Activated naive CD4-positive, alpha-beta T cell (primary cell): ENCODE data around the gene AARS1.
"Not testable (repeated sequence)": the region's sequence is repeated elsewhere in the genome, so short reads cannot be mapped to it uniquely, and the experiment has no call there.

Experiments
- DNase-seq, 4 experiments: peaks; one replicate each; lab custom pipeline; 2025; lab: John Stamatoyannopoulos, UW

The AARS1 gene

GRCh38 chr16:70271696-70272095, 17.6 kb downstream of the AARS1 start:
- DNase-seq: no peak

DNA sequence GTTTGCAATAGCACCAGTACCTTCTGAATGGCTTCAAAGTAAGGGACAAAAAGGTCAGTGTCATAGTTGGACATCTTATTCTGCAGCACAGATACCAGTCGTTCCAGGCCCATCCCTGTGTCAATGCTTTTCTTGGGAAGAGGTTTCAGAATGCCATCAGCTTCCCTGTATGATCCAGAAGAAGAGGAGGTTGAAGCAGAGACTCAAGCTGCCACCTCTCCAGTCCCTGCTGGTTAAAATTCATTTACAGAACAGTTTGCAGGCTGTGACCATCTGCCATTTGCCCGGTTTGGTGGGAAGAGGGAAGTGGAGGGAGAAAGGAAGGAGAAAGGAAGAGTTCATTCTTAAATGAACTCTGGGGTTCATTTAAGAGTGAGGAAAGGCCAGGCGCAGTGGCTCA, 19.1 kb downstream of the AARS1 start:
- no peak for DNase-seq

- no peak for DNase-seq
Observed at GRCh38 chr16:70269471-70269870, 19.8 kb downstream of the AARS1 start.

GRCh38 chr16:70267922-70268321, 21.4 kb downstream of the AARS1 start:
- DNase-seq: not testable (repeated sequence)

- DNase-seq: no peak
Observed at GRCh38 chr16:70267516-70267915, 21.8 kb downstream of the AARS1 start.

GRCh38 chr16:70259903-70260302, 29.4 kb downstream of the AARS1 start:
- not testable (repeated sequence) for DNase-seq

GRCh38 chr16:70258946-70259345, 30.4 kb downstream of the AARS1 start:
- DNase-seq: no peak

GRCh38 chr16:70258065-70258464, 31.2 kb downstream of the AARS1 start:
- DNase-seq: no peak

GRCh38 chr16:70257391-70257790, 31.9 kb downstream of the AARS1 start:
- DNase-seq: no peak

GRCh38 chr16:70255574-70255973, 33.7 kb downstream of the AARS1 start:
- no peak for DNase-seq

GRCh38 chr16:70254965-70255286, 34.4 kb downstream of the AARS1 start:
- no peak for DNase-seq

DNA sequence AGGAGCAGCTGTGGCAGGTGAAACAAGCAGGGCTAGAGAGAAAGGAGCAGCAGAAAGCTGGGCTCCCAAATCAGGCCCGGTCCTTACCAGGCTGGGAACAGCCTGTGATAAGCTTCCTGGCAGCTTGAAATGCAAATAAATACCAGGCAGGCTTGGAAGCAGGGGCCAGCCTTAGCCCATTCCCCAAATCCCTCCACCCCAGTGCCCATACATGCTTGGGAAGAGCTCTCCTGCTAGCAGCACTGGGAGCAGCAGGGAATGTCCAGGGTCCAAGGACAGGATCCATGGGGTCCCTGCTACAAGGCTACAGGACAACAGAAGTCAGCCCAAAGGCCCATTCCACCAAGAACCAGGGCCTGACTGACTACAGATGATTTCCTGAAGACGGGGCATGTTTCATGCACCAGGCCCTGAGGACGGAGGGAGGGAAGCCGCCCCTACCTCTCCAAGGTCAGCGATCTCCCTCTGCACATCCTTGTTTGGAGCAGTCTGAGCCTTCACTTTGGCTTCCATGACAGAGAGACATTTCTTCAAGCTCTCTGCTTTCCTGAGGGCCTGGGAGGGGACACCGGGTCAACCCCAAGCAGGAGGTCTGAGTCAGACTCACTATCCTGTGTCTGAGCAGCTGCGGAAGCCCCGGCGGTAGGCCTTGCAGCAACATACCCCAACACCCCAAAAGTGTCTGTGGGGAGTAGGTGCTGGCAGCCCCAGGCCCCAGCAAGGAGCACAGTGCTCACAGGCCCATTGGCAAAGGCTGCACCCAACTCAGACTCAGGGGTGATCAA, 34.9 kb downstream of the AARS1 start:
- DNase-seq: no peak

- DNase-seq: no peak
Observed at GRCh38 chr16:70253291-70254106, 35.8 kb downstream of the AARS1 start.

- DNase-seq: no peak
Observed at GRCh38 chr16:70252355-70252988, 36.8 kb downstream of the AARS1 start.

DNA sequence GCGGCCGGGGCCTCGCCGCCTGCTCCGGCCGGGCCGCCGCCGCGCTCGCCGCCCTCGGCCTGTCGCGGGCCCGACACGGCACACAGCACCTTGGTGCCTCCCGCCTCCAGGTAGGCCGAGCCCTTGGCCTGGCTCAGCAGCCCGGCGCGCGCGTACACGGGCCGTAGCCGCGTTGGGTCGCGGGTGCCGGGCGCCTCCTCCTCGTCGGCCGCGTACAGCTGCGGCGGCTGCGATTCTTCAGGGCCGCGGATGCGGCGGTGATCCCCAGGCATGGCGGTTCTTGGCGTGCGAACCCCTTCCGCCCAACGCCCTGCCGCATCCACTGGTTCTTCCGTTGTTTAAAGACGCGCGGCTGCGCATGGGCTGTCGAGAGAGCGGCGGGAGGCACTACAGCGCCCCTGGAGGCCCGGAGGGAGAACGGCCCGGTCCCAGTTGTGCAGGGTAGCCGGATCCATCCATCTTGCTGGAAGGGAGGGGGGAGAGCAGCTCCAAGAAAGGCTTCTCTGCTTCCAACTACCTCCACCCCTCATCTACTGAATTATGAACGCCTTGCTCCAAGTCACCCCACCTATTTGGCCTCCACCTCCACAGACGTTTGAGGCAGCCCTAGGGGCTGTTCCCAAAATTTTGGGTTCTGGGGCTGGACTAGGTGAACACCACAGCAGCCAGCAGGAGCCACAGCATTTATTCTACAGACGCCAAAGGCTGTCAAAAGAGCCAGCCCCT, 37.5 kb downstream of the AARS1 start, which contains the start of gene EXOSC6:
EXOSC6 (minus strand) TSS at position 312 of the 726 bp plus-strand sequence; CDS start at position 272, 40 bp downstream.
- peak; percentile 80 to 87 (median 84) for DNase-seq

- peak in 1 of 4 experiments; percentile 56 for DNase-seq
Observed at GRCh38 chr16:70250748-70251628, 38.3 kb downstream of the AARS1 start.

GRCh38 chr16:70249697-70250096, 39.6 kb downstream of the AARS1 start:
- DNase-seq: not testable (repeated sequence)

GRCh38 chr16:70238773-70239172, 50.5 kb downstream of the AARS1 start:
- DNase-seq: not testable (repeated sequence)

GRCh38 chr16:70231831-70232230, 57.5 kb downstream of the AARS1 start:
- not testable (repeated sequence) for DNase-seq

DNA sequence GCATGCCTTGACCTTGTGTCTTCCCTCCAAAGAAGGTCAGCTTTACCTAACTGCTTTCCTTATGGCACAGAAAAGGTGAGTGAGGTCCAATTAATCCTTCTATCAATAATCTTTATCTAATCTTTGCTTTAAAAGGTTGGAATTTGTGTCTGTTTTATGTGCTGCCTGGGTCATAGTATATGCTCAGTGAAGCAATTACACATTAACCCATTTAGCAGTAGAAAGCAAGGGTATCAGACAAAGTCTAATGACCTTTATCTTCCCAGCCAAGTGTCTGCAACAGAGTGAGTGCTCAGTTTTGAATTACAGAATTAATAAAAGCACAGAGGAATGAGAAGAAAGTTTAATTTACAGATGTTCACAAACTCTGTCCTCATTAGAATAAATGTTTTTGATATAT, 63.3 kb downstream of the AARS1 start:
- not testable (repeated sequence) for DNase-seq

GRCh38 chr16:70225430-70225829, 63.9 kb downstream of the AARS1 start:
- not testable (repeated sequence) for DNase-seq
